HepG2 (cell line): ENCODE data around the gene SLC17A5. TPM values are rescaled to one million over a fixed set of nuclear protein-coding genes. Genes with fewer than 3 reads are reported as not detected.

Experiments
- GMEB1 ChIP-seq: sonication (generic); formaldehyde crosslinking; IDR thresholded peaks from 2 replicates; pipeline ENCODE4 v1.5.1; 2020; ENCODE audit warnings: missing genetic modification reagents, mild to moderate bottlenecking, borderline replicate concordance
- MED13 ChIP-seq: sonication (generic); formaldehyde crosslinking; IDR thresholded peaks from 2 replicates; pipeline ENCODE4 v1.5.0; 2020; ENCODE audit warnings: missing genetic modification reagents
- MNT ChIP-seq: fragments of 450-650 bp; IDR thresholded peaks from 2 replicates; pipeline ENCODE4 v1.6.1; 2016
- MTF1 ChIP-seq: sonication (generic); formaldehyde crosslinking; IDR thresholded peaks from 2 replicates; pipeline ENCODE4 v1.5.0; 2020; ENCODE audit warnings: missing genetic modification reagents
- ZBTB2 ChIP-seq: sonication (generic); formaldehyde crosslinking; IDR thresholded peaks from 2 replicates; pipeline ENCODE4 v1.8.0; 2022; ENCODE audit warnings: low read depth, missing genetic modification reagents
- ZBTB26 ChIP-seq: IDR thresholded peaks from 2 replicates; pipeline ENCODE4 v1.6.1; 2016; ENCODE audit warnings: missing compliant biosample characterization, missing genetic modification reagents, borderline replicate concordance
- ZNF318 ChIP-seq: sonication (generic); formaldehyde crosslinking; IDR thresholded peaks from 2 replicates; pipeline ENCODE4 v1.4.0; 2020; ENCODE audit warnings: mild to moderate bottlenecking, missing genetic modification reagents
- ZNF33B ChIP-seq: sonication (generic); formaldehyde crosslinking; IDR thresholded peaks from 2 replicates; pipeline ENCODE4 v1.5.1; 2020; ENCODE audit warnings: mild to moderate bottlenecking, missing genetic modification reagents
- ZNF563 ChIP-seq: sonication (generic); formaldehyde crosslinking; IDR thresholded peaks from 2 replicates; pipeline ENCODE4 v1.8.0; 2022; ENCODE audit warnings: mild to moderate bottlenecking, moderate library complexity, missing genetic modification reagents
- ZNF776 ChIP-seq: sonication (generic); formaldehyde crosslinking; IDR thresholded peaks from 2 replicates; pipeline ENCODE4 v1.4.0; 2020; ENCODE audit warnings: mild to moderate bottlenecking, missing genetic modification reagents
- ZNF777 ChIP-seq: sonication (generic); formaldehyde crosslinking; IDR thresholded peaks from 2 replicates; pipeline ENCODE4 v1.4.0; 2020; ENCODE audit warnings: missing genetic modification reagents
- polyA plus RNA-seq, 8 experiments: library from polyadenylated mRNA; depleted of rRNA in 3 of 8; stranded (reverse) in 7 of 8; unstranded in 1 of 8; fragments of >200 nt; fragmentation: Illumina TruSeq in 4 of 8; extraction: Trizol in 4 of 8; gene quantifications; 2 replicates each; pipeline versions ENCODE4 v1.2.1 to v1.2.3, GENCODE V29; 2011 to 2016; ENCODE audit warnings: low read depth in 4 of 8, missing spikeins in 1 of 8, mixed read lengths in 1 of 8; ENCODE audit not compliant: insufficient read depth in 1 of 8
- total RNA-seq, 5 experiments: library from RNA; depleted of rRNA; stranded (reverse); fragments of >200 nt; fragmentation: Illumina TruSeq; extraction: Trizol; gene quantifications; 2 replicates each; pipeline ENCODE4 v1.2.3, GENCODE V29; 2016; ENCODE audit warnings: low read depth in 1 of 5

Gene SLC17A5
- total and polyA plus RNA-seq, 2 of the 13 experiments (the other 11 are each of a cell fraction or from before 2014, with no cell fraction given), result 18.3 to 20.5 TPM

- 0 out of 2 replicates have a peak, but pooled peaks have one; percentile 22 for TF ChIP-seq GMEB1
- no peak for TF ChIP-seq ZBTB26 (CRISPR knock-in tag)
- no peak for TF ChIP-seq MTF1 (CRISPR knock-in tag)
- TF ChIP-seq ZNF318 (CRISPR knock-in tag), result no peak
- no peak for TF ChIP-seq ZNF776 (CRISPR knock-in tag)
- TF ChIP-seq ZBTB2 (CRISPR knock-in tag), result no peak
- TF ChIP-seq ZNF33B (CRISPR knock-in tag), result no peak
- TF ChIP-seq MNT, result no peak
- no peak for TF ChIP-seq ZNF563
- no peak for TF ChIP-seq ZNF777 (CRISPR knock-in tag)
- no peak; the same call in 1 of the 2 replicates for TF ChIP-seq MED13 (CRISPR knock-in tag)
These were observed 68.0 kb downstream of the SLC17A5 start (continued) for GRCh38 chr6:73585566-73586415.
